SK-N-DZ (cell line): ENCODE measurements around the gene CUL9.

ENCODE experiments used
- DNase-seq: peaks from one replicate; pipeline ENCODE4 v3.0.0-alpha.2; 2015; ENCODE audit warnings: low spot score

The CUL9 gene

DNA sequence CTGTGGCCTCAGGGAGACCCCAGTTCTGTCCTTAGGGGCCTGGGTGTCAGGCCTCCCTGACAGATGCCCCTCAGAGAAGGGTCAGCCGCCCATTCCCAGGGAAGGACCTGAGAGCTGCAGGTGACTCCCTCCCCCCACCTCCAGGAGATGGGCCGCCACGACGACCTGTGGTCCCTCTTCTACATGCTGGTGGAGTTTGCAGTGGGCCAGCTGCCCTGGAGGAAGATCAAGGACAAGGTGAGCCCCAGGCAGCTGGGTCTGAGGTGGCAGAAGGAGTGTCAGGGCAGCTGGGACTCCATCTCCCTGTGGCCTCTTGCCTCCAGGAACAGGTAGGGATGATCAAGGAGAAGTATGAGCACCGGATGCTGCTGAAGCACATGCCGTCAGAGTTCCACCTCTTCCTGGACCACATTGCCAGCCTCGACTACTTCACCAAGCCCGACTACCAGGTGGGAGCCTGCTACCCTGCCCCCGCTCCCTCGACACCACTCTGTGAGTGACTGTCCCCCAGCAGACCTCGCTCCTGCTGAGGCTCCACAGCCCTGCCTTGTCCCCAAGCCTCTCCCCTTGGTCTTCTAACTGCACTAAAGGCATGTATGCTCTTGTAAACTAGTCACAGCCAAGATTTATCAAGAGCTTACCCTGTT lies 73.5 kb downstream of the CUL9 start:
- no peak for DNase-seq

DNA sequence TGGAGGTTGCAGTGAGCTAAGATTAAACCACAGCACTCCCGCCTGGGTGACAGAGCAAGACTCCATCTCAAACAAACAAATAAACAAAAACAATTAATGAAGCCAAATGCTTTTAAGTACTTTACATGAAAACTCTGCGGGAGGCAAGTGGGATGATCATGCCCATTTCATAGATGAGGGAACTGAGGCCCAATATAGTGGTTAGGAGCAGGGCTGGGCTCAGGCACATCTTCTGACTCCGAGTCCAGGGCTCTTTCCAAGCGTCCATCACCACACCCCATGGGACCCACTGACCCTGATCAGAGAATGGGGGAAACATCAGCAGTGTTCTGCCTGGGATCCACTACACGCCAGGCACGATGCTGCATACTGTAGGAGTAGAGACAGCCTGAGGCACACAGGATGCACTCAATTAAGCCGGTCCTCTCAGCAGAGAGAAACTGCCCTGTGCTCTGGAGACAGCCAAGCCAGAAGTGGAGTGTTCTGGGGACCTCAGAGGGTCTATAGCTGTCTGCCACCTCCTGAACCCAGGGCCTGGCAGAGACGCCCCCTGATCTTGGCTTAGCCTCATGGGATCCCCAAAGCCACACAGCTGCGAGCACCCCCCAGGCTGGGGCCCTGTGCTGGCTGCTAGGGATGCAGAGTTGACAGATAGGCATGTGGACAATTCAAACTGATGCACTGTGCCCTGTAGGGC lies 74.8 kb downstream of the CUL9 start:
- DNase-seq, result no peak

DNA sequence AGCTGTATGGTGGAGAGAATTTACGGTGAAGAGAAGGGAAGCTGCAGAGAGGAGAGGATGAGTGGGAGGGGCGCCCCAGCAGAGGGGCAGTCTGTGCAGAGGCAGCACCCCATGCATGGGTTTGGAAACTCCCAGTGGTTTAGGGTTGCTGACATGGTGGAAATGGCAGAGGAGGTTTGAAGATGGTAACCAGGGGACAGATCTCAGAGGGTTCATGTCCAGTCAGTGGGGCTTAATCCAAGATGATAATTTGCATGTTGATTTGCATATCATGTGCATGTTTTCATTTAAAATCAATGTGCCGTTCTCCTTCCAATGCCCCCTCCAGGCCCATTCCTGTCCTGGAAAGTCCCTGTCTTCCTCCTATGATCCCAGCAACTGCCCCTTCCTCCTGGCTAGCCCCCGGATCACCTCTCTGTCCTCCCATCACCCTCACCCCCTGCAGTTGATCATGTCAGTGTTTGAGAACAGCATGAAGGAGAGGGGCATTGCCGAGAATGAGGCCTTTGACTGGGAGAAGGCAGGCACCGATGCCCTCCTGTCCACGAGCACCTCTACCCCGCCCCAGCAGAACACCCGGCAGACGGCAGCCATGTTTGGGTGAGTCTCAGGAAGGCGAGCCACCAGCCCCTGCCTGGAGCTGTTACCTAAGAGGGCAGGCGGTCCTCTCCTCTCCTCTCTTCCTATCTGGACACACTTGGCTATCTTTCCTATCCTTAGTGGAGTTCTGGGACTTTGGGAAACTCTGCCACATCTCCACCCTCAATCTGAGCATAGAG lies 75.6 kb downstream of the CUL9 start:
- DNase-seq, result no peak

DNA sequence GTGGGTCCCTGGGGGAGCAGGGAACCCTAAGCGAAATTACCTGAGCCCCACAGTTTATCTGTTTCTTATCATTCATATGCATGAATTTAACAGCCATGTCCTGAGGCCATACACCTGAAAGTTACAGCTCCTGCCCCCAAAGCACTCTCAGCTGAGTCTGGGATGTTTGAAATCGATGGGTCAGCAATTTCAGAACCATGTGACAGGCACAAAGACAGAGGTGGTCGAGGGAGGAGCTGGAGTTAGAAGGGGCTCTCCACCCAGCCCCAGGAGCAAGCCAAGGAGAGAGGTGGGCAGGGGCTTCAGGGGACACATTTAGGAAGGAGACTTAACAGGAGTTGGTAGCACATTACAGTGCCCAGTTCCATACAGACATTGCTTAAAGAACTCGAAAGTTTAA lies 76.2 kb downstream of the CUL9 start:
- DNase-seq, result no peak

DNA sequence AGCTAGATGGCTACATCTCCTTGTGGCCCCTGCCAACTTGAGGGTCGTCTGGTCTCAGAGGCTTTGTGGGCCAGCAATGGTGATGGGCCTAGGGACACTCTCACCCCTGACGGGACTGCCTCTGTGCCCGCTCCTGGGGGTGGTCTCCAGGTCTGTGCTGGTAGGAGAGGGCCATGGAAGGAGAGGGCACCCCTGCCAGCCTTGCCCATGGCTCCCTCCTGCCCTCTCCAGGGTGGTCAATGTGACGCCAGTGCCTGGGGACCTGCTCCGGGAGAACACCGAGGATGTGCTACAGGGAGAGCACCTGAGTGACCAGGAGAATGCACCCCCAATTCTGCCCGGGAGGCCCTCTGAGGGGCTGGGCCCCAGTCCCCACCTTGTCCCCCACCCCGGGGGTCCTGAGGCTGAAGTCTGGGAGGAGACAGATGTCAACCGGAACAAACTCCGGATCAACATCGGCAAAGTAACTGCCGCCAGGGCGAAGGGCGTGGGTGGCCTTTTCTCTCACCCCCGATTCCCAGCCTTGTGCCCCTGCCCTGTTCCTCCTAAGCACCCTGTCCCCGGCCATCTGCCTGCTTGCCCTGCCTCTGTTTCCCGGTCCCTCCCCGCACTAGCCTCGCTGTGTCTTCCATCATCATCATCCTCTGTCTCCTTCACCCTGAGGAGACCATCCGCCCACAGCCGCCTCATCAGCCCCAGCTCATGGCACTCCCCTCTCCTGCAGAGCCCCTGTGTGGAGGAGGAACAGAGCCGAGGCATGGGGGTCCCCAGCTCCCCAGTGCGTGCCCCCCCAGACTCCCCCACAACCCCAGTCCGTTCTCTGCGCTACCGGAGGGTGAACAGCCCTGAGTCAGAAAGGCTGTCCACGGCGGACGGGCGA lies 77.1 kb downstream of the CUL9 start:
- no peak for DNase-seq

DNA sequence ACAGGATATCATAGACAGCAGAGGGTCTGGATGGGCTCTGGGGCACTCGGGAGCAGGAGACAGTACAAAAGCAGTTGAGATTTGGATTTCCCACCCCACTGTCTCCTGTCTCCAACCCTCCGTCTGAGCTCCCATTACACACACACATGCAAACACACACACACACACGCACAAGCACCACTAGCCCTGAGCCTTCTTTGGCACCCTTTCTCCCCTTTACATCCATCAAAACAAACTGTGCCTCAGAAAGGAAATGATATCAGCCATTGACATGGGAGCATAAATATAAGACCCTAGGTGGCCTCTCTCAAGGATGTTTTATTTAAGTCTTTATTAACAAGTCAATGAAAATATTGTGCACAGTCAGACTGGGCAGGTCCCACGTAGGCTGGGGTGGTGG lies 78.8 kb downstream of the CUL9 start:
- DNase-seq, result no peak

DNA sequence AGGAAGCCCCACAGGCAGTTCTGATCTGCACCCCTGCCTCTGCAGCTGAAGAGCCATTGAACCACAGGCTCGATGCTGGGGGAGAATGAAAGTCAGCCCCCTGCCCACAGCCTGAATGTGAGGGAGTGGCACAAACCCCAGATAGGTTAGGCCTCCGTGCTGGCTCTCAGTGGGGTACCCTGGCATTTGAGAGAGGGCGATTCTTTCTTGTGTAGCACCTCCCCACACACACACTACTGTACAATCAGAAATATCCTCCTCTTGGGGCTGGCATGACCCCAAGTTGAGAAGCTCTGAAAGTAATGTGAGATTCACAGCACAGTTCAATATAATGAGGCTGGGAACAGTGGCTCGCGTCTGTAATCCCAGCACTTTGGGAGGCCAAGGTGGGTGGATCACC lies 79.2 kb downstream of the CUL9 start:
- DNase-seq, result no peak

DNA sequence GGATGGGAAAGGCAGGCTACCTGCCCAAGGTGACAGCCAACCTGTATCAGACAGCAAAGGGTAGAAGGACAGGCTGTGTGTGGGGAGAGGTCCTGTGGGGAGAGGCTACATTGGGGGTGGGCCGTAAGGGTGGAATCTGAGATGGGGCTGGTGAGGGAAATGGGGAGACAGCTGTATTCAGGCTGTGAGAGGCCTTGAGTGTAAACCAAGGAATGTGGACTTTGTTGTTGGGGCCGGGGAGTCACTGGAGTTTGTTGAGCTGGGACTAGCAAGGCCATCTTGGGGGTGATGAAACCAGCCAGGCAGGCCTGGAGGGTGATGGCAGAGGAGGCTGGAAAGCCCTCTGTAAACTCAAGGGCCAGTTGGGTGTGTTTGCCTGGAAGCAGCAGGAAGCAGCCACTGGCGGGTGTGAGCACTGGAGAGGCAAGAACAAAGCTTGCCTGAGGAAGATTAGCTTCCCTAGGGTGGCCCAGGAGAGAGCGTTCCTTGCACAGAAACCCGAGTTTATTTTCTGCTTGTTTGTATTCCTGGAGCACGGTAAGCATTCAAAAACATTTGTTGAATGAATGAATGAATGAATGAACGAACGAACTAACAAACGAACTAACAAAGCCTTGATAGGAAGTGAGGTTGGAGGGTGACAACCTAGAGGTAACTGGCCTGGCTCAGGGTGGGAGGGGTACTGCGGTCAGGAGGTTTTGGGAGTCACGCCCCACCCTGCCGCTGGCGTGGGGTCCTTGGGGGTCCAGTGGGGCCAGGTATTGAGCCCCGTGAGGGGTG lies 80.2 kb downstream of the CUL9 start:
- DNase-seq, result no peak

DNA sequence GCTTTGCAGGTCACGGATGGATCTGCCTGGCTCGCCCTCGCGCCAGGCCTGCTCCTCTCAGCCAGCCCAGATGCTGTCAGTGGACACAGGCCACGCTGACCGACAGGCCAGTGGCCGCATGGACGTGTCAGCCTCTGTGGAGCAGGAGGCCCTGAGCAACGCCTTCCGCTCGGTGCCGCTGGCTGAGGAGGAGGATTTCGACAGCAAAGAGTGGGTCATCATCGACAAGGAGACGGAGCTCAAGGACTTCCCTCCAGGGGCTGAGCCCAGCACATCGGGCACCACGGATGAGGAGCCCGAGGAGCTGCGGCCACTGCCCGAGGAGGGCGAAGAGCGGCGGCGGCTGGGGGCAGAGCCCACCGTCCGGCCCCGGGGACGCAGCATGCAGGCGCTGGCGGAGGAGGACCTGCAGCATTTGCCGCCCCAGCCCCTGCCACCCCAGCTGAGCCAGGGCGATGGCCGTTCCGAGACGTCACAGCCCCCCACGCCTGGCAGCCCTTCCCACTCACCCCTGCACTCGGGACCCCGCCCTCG lies 80.9 kb downstream of the CUL9 start:
- no peak for DNase-seq

DNA sequence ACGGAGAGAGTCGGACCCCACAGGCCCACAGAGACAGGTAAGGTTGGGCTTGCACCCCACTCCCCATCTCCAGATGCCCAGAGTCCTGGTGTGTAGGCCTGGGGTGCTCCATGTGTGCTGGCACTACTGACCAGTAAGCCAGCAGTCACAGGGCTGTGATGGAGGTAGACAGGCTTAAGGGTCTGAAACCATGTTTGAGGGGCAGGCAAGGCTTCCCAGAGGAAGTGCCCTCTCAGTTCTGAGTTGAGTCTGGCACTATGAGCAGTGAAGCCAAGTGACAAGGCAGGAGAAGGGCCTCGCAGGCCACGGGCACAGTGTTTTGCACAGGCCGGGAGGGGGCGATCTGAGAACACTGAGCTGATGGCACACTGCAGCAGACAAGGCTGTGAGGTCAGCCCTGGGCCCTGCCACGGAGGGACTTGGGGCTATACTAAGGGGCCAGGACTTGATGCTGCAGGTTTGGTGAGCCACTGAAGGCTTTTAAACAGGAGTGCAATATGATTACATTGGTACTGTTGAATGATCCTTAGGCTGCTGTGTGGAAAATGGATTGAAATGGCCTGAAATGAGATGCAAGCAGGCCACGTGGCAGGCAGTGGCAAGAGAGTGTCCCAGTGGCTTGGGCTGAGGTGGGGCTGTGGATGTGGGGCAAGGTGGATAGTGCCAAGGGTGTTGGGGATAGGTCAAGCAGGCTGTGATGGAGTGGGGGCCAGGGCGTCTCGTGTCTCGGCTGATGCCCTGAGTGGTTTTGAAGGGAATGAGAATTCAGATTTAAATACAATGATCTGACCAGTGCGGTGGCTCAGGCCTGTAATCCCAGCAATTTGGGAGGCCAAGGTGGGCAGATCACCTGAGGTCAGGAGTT lies 81.5 kb downstream of the CUL9 start:
- DNase-seq, result no peak

DNA sequence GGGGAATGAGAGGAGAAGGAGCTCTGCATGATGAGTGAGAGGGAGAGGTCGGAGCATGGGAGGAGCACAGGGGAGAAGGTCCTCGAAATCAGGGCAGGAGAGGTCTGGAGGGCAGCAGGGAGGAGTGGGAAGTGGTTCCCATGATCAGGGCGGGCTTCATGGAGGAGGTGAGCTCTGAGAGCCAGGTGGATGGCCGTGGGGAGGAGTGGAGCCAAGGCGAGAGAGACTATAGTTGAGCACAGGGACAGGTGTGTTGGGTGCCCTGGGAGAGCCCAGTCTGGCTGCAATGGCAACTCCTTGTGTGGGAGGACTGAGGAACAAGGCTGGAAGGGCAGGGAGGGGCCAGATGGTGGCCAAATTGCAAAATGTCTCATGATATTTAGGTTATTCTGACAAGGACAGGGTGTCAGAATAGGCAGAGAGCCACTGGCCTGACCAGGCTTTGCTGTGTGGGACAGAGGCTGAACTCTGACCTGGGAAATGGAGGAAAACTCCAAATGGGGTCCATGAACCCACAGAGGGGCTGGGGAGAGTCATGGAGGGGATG lies 82.7 kb downstream of the CUL9 start:
- no peak for DNase-seq

DNA sequence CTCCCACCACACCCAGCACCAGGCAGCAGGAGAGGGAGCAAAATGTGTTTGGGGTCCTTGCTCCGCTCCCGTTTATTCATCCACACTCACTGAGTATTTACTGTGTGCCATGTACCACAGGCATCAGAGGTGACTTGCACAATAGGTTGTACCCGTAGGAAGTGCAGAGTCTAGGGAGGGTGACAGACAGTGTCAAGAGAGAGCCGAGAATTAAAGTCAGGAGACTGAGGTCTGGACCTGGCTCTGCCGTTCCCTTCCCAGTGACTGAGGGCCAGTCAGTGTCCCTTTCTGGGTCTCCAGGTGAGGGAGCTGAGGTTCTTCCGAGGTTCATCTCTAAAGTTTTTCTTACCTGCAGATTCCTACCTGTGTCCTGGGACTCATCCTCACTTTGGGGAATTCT lies 83.6 kb downstream of the CUL9 start:
- DNase-seq, result no peak

DNA sequence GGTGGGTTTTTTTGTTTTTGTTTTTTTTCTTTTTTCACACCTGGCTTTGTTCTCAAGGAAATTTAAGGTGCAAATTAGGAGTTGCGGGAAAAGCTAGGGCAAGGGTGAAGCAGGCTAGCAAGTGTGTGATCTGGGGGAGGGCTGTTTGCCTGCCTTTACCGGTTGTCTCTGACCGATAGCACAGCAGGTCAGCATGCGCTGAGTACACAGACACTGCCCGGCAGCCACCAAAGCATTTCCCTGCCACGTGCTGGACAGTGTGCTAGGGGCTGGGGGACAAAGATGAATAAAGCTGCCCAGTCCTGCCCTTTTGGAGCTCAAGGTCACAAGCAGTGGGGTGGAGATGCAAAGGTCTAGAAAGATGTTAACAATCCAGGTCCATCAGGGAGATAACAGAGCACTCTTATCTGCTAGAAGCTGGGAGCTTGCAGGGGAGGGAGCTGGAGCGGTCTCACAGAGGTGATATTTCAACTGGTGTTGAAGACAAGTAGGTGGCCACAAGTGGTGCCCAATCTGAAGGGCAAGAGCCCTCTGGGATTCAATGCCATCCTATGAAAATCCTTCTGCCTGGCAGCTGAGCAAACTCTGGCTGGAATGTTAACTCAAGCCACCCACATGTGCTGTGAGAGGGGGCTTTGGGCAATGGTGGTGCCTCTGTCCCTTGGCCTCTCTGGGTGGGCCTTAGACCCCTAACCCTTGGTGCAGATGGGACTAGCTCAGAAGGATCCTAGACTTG lies 85.8 kb downstream of the CUL9 start:
- DNase-seq, result no peak

DNA sequence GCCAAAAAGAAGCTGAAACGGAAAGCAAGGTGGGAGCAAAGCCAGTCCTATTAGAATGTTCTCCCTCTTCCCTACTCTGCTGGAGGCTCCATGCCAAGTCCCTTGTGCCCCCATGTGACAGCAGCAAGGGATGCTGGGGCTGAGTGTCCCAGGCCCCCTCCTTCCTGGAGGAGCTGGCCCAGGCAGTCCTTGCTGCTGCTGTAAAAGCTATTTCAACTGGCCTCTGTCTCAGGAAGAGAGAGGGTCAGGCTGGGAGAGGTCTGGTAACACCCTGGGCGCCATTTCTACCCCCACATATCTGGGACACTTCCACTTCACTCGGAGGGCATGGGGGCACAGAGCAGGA lies 86.3 kb downstream of the CUL9 start:
- no peak for DNase-seq

DNA sequence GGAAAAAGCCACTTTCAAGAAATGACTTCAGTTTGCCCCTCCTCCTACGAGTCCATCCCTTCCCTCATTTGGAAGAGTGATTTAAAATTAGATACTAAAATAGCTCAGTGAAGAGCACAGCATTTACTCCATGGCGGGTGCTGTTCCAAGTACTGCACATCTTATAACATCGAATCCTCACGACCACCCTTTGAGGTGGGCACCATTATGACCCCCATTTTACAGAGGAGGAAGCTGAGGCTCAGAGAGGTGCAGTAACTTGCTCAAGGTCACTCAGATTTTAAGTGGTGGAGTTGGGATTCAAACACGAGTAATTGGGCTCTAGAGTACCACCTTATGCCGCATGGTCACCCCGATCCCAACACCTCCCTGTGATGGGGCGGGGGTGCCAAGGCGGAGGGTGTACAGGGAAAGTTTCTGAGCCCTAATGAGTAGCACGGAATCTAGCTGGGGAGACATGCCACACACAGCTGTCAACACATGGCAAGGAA lies 86.8 kb downstream of the CUL9 start:
- no peak for DNase-seq

DNA sequence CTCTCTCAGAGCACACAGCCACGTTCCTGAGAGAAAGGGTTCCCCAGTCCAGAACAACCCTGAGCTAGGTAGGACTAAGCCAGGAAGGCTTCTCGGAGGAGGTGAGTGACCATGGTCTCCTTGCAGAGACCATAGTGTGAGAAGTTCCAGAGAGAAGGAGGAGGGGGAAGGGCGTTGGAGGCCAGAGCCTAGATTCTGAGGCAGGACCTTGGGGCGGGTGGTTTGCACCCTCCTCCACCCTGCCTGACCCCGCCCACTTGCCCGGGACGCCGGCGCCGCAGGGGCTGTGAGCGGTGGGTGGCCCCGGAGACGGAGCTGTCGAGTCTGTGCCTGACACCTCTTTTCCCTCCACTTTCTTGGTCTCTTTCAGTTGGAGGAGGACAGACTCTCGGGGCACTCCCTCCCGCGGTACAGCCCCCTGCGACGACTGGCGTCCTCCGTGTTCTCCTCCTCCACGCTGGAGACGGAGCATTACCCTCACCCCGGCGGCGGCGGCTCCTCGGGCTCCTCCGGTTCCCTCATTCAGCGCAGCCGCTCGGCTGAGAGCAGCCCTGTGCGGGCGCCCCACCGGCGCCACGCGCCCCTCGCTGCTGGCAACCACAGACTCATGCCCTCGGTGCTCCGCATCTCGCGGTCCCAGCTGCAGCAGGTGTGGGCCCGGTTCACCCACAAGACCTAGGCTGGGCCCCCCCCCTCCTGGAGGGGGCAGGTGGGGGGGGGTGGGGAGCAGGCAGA lies 87.4 kb downstream of the CUL9 start:
- no peak for DNase-seq

DNA sequence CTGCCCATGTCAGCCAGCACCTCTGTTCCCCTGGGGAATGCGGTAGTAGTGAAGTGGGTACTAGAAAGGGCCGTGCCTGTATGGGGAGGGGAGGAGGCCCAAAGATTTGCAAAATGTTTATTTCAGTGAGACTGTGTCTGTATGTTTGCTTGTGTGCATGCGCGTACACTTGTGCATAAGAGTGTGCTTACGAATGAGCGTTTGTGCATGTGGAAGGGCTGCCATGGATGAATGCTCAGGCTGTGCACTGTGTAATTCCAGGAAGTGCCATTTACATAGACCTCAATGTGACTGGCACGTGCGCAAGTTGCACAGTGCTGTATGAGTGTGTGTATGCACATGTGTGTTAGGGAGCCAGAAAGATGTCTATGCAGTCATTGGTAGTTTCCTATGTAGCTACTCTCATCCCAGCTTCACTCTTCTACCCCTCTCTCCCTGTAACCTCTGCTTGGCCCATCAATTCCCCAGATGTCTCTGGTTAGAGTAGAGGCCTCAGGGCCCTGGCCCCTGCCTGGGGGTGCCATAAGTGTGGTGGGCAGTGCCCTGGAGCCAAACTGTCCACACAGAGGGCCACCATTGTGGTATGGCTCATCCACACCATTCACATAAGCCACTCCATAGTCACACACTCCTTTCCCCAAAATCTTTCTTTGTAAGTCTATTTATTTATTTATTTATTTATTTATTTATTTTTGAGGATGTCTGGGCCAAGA lies 89.3 kb downstream of the CUL9 start:
- DNase-seq, result no peak
